Measurements from ENCODE around the gene GPX8.

DNA sequence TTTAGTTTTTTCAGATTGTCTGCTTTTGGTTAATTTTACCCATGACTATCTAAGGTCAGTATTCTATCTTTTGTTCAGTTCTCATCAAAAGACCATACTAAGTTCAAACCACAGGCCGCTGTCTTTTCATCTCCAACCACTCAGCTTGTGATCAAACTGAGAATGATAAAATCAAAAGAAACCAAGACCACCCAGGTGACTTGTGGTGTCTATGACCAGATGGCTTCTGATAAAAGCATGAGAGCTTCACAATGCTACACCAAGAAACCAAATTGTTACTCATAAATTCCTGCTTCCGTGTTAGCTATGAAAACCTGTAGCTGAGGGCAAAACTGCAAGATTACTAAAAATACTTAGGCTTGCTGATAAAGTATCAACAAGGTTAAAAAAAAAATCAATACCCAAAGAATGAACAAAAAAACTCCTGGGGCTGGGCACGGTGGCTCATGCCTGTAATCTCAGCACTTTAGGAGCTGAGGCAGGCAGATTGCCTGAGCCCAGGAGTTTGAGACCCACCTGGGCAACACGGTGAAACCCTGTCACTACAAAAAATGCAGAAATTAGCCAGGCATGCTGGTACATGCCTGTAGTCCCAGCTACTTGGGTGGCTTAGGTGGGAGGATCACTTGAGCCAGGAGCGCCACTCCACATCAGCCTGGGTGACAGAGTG, 25.8 kb upstream of the GPX8 start:
- TF ChIP-seq, protein P1, sequence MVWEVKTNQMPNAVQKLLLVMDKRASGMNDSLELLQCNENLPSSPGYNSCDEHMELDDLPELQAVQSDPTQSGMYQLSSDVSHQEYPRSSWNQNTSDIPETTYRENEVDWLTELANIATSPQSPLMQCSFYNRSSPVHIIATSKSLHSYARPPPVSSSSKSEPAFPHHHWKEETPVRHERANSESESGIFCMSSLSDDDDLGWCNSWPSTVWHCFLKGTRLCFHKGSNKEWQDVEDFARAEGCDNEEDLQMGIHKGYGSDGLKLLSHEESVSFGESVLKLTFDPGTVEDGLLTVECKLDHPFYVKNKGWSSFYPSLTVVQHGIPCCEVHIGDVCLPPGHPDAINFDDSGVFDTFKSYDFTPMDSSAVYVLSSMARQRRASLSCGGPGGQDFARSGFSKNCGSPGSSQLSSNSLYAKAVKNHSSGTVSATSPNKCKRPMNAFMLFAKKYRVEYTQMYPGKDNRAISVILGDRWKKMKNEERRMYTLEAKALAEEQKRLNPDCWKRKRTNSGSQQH (CRISPR knock-in tag; IDR thresholded peaks at IDR 0.05; ENCODE audit: low read depth), result no peak
- TF ChIP-seq ARNTL (CRISPR knock-in tag; IDR thresholded peaks at IDR 0.05), result no peak
- no peak for TF ChIP-seq SAFB2 (CRISPR knock-in tag; IDR thresholded peaks at IDR 0.05; ENCODE audit: borderline replicate concordance, low read depth)
- TF ChIP-seq GATA4 (IDR thresholded peaks at IDR 0.05; ENCODE audit: borderline replicate concordance, low read depth), result no peak
- TF ChIP-seq ZNF143 (CRISPR knock-in tag; IDR thresholded peaks at IDR 0.05), result no peak
- no peak for TF ChIP-seq JDP2 (CRISPR knock-in tag; IDR thresholded peaks at IDR 0.05; ENCODE audit: borderline replicate concordance)
- TF ChIP-seq ZNF713 (CRISPR knock-in tag; IDR thresholded peaks at IDR 0.05), result no peak
- TF ChIP-seq, protein P2, sequence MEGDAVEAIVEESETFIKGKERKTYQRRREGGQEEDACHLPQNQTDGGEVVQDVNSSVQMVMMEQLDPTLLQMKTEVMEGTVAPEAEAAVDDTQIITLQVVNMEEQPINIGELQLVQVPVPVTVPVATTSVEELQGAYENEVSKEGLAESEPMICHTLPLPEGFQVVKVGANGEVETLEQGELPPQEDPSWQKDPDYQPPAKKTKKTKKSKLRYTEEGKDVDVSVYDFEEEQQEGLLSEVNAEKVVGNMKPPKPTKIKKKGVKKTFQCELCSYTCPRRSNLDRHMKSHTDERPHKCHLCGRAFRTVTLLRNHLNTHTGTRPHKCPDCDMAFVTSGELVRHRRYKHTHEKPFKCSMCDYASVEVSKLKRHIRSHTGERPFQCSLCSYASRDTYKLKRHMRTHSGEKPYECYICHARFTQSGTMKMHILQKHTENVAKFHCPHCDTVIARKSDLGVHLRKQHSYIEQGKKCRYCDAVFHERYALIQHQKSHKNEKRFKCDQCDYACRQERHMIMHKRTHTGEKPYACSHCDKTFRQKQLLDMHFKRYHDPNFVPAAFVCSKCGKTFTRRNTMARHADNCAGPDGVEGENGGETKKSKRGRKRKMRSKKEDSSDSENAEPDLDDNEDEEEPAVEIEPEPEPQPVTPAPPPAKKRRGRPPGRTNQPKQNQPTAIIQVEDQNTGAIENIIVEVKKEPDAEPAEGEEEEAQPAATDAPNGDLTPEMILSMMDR (CRISPR knock-in tag; IDR thresholded peaks at IDR 0.05), result no peak
- no peak for TF ChIP-seq TAF1 (CRISPR knock-in tag; IDR thresholded peaks at IDR 0.05)
- TF ChIP-seq, protein P3, sequence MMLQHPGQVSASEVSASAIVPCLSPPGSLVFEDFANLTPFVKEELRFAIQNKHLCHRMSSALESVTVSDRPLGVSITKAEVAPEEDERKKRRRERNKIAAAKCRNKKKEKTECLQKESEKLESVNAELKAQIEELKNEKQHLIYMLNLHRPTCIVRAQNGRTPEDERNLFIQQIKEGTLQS (CRISPR knock-in tag; IDR thresholded peaks at IDR 0.05), result no peak
- TF ChIP-seq, protein P4, sequence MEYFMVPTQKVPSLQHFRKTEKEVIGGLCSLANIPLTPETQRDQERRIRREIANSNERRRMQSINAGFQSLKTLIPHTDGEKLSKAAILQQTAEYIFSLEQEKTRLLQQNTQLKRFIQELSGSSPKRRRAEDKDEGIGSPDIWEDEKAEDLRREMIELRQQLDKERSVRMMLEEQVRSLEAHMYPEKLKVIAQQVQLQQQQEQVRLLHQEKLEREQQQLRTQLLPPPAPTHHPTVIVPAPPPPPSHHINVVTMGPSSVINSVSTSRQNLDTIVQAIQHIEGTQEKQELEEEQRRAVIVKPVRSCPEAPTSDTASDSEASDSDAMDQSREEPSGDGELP (IDR thresholded peaks at IDR 0.05; ENCODE audit: borderline replicate concordance, low read depth), result no peak
- no peak for TF ChIP-seq STAT5B (CRISPR knock-in tag; IDR thresholded peaks at IDR 0.05)
- TF ChIP-seq, protein P5, sequence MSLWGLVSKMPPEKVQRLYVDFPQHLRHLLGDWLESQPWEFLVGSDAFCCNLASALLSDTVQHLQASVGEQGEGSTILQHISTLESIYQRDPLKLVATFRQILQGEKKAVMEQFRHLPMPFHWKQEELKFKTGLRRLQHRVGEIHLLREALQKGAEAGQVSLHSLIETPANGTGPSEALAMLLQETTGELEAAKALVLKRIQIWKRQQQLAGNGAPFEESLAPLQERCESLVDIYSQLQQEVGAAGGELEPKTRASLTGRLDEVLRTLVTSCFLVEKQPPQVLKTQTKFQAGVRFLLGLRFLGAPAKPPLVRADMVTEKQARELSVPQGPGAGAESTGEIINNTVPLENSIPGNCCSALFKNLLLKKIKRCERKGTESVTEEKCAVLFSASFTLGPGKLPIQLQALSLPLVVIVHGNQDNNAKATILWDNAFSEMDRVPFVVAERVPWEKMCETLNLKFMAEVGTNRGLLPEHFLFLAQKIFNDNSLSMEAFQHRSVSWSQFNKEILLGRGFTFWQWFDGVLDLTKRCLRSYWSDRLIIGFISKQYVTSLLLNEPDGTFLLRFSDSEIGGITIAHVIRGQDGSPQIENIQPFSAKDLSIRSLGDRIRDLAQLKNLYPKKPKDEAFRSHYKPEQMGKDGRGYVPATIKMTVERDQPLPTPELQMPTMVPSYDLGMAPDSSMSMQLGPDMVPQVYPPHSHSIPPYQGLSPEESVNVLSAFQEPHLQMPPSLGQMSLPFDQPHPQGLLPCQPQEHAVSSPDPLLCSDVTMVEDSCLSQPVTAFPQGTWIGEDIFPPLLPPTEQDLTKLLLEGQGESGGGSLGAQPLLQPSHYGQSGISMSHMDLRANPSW (CRISPR knock-in tag; IDR thresholded peaks at IDR 0.05; ENCODE audit: borderline replicate concordance), result no peak
- no peak for TF ChIP-seq AKAP8 (CRISPR knock-in tag; IDR thresholded peaks at IDR 0.05)

All from HepG2 (cell line).